HFFc6 (cell line): ENCODE results near the gene SNCAIP. TPM values are rescaled to one million over a fixed set of nuclear protein-coding genes. Genes with fewer than 3 reads are reported as not detected.

ENCODE experiments used
- DNase-seq: peaks from one replicate; pipeline ENCODE4 v3.0.0-alpha.2; 2018
- H3K27ac Mint-ChIP-seq: 2 replicates; pipeline ENCODE4 v1.8.0; 2020; ENCODE audit warnings: mild to moderate bottlenecking, mixed read lengths
- H3K27me3 Mint-ChIP-seq: 2 replicates; pipeline ENCODE4 v1.8.0; 2021; ENCODE audit warnings: mild to moderate bottlenecking, moderate library complexity, mixed read lengths; ENCODE audit not compliant: insufficient read depth
- H3K36me3 Mint-ChIP-seq: 2 replicates; pipeline ENCODE4 v1.8.0; 2021; ENCODE audit warnings: low read depth, mixed read lengths
- H3K4me1 Mint-ChIP-seq: 2 replicates; pipeline ENCODE4 v1.8.0; 2020; ENCODE audit warnings: low read depth, mixed read lengths
- H3K4me3 Mint-ChIP-seq: 2 replicates; pipeline ENCODE4 v1.8.0; 2020; ENCODE audit warnings: mild to moderate bottlenecking, moderate library complexity, mixed read lengths
- H3K9me3 Mint-ChIP-seq: 2 replicates; pipeline ENCODE4 v1.8.0; 2020; ENCODE audit warnings: mild to moderate bottlenecking, mixed read lengths
- total RNA-seq, 6 experiments: library from RNA; stranded (reverse); fragmentation: NEBNext Ultra II Directional; extraction: Animal tissue kit (Norgen Biotek cat#: 25700); gene quantifications; 2 replicates in 1 of 6; 3 replicates in 5 of 6; pipeline ENCODE4 v1.2.3, GENCODE V29; 2021
- TF ChIP-seq, protein P1 (sequence below): fragments of 200-600 bp; sonication (generic); IDR thresholded peaks from 2 replicates; pipeline ENCODE4 v1.5.0; 2021; ENCODE audit warnings: antibody characterized with exemption, mild to moderate bottlenecking

The SNCAIP gene
- total RNA-seq, 6 experiments from 2014 or later = 0.09 to 2.7 (median 1.3) TPM

DNA sequence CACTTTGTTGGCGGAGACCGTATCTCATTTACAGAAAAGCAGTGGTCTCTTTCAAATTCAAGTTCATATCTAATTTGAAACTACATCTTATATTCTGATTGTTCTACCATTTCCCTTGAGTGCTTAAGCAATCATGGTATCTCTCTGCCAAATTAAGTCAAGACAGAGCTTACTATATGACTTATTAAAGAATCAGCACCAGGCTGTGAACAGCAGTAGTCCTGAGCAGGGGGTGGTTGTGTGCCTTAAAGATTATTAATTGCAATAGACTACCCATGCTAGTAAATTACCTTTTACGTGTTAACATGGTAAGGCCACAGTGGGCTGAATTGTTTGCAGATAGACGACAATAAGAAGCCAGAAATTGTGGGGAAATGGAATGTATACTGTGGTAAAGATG lies 21.5 kb downstream of the SNCAIP start:
- no peak overlapping the region for H3K27ac Mint-ChIP-seq
- no peak for DNase-seq
- H3K36me3 Mint-ChIP-seq = no peaks in the 10 kb centered on the region
- H3K27me3 Mint-ChIP-seq = no peaks in the 10 kb centered on the region
- no peak overlapping the region for H3K4me3 Mint-ChIP-seq
- TF ChIP-seq, protein P1, sequence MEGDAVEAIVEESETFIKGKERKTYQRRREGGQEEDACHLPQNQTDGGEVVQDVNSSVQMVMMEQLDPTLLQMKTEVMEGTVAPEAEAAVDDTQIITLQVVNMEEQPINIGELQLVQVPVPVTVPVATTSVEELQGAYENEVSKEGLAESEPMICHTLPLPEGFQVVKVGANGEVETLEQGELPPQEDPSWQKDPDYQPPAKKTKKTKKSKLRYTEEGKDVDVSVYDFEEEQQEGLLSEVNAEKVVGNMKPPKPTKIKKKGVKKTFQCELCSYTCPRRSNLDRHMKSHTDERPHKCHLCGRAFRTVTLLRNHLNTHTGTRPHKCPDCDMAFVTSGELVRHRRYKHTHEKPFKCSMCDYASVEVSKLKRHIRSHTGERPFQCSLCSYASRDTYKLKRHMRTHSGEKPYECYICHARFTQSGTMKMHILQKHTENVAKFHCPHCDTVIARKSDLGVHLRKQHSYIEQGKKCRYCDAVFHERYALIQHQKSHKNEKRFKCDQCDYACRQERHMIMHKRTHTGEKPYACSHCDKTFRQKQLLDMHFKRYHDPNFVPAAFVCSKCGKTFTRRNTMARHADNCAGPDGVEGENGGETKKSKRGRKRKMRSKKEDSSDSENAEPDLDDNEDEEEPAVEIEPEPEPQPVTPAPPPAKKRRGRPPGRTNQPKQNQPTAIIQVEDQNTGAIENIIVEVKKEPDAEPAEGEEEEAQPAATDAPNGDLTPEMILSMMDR = no peak
- no peaks in the 10 kb centered on the region for H3K4me1 Mint-ChIP-seq
- H3K9me3 Mint-ChIP-seq = no peaks in the 10 kb centered on the region

DNA sequence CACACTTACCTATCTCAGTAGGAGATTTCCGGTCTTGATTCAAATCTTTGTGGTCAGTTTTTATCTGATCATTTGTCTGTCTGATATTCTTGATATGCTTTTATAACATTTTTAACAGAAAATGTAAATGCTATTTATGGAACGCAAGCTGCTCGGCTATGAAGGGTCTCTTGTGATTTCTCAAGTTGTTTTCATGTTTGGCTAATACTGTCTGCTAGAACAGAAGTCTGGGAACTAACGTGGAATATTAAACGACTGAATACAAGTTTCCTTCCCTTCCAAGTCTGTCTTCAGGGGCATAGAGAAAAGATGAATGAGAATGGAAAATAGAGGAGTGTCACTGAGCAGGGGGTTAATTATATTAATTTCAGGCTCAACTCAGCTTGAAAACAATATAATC lies 27.6 kb downstream of the SNCAIP start:
- H3K27me3 Mint-ChIP-seq = no peaks in the 10 kb centered on the region
- no peaks in the 10 kb centered on the region for H3K9me3 Mint-ChIP-seq
- H3K36me3 Mint-ChIP-seq = no peaks in the 10 kb centered on the region
- H3K4me3 Mint-ChIP-seq = no peak overlapping the region
- TF ChIP-seq, protein P1 = no peak
- DNase-seq = no peak
- H3K27ac Mint-ChIP-seq = no peak overlapping the region
- peaks cover 6% of the 10 kb centered on the region; the same call in 1 of the 2 replicates for H3K4me1 Mint-ChIP-seq

DNA sequence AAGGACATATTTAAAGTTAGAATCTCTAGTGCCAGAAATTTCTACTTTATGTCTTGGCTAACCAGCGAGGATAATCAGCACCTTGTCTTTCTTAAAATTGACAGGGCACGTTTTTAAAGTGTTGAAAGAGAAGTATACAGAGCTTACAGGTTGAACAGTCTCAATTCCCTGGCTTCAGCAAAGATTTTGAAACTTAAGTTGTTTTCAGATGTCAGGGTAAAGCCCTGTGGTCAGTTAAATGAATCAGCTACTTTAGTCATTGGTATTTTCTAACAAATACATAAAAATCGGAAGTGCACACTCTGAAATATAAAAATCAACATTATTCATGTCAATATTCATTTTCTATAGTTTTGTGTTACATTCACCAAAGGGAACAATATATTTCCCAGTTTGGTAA lies 29.1 kb downstream of the SNCAIP start:
- TF ChIP-seq, protein P1 = no peak
- Mint-ChIP-seq H3K4me3 (no peak overlapping the region), H3K9me3 (no peaks in the 10 kb centered on the region), H3K27ac (no peak overlapping the region), H3K4me1 (peaks cover 6% of the 10 kb centered on the region; the same call in 1 of the 2 replicates), H3K27me3 (peaks cover 2% of the 10 kb centered on the region; the same call in 1 of the 2 replicates), H3K36me3 (no peaks in the 10 kb centered on the region)
- no peak for DNase-seq

DNA sequence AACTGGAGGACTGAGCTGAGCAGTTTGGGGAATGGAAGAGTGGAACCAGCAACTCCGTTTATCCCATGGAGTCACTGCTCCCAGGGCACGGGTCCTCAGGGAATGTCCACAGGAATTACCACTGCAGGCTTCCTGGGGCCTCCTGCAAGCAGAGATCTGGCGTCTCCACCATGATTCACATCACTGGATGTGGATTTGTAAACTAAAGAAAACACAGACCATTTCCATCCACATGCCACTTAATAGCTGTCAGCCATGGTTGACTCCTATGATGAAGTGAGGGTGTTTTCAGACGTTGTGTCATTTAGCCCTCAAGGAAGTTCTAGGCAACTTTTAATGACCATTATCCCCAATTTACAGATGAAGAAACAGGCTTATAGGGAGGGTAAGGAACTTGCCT lies 30.2 kb downstream of the SNCAIP start:
- Mint-ChIP-seq H3K4me1 (peaks cover 6% of the 10 kb centered on the region; the same call in 1 of the 2 replicates), H3K27ac (no peak overlapping the region), H3K27me3 (peaks cover 2% of the 10 kb centered on the region; the same call in 1 of the 2 replicates), H3K4me3 (no peak overlapping the region), H3K36me3 (no peaks in the 10 kb centered on the region), H3K9me3 (no peaks in the 10 kb centered on the region)
- TF ChIP-seq, protein P1 = no peak
- DNase-seq = no peak

DNA sequence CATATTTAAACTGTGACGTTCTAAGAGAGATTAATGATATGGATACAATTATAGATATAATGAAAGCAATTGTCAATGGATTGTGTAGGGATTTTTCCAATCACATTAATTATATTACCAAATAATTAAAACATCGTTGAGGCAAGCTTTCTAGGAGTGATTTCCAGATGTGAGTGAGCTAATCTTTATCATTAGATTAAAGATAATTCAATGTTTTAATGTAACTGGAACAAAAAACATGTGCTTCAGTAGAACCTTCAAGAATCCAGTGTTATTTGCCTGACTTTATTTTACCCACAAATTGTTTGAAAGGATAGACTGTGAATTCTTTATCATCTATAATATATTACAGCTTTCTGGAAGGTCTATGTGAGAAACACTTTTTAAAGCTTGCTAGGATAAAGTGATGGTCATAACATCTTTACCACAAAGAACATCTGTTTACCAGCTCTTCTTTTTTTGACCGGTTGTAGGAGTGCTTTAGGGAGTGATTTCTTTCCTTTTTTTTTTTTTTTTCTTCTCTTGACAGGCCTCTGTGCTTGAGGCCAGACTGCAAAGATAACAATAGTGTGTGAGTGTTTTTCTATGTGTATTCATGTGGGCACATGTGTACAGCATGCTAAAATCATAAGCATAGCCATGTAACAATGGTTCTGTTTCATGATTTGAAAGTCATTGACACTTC lies 35.0 kb downstream of the SNCAIP start:
- no peak for DNase-seq
- no peaks in the 10 kb centered on the region for H3K36me3 Mint-ChIP-seq
- H3K4me1 Mint-ChIP-seq = peaks cover 6% of the 10 kb centered on the region; the same call in 1 of the 2 replicates
- no peak overlapping the region for H3K27ac Mint-ChIP-seq
- H3K4me3 Mint-ChIP-seq = no peak overlapping the region
- H3K9me3 Mint-ChIP-seq = no peaks in the 10 kb centered on the region
- TF ChIP-seq, protein P1 = no peak
- peaks cover 6% of the 10 kb centered on the region for H3K27me3 Mint-ChIP-seq
